MM.1S (cell line): ENCODE results near the gene PUS3.

Experiments
- DNase-seq: peaks from one replicate; pipeline ENCODE4 v3.0.0-alpha.2; 2015
- H2AFZ ChIP-seq: fragments of 300-600 bp; sonication (generic); 2 replicates; pipeline ENCODE4 v1.6.0; 2016; ENCODE audit warnings: antibody characterized with exemption, low read length
- H3F3A ChIP-seq: fragments of 300-600 bp; sonication (generic); 2 replicates; pipeline ENCODE4 v1.6.1; 2016; ENCODE audit warnings: mild to moderate bottlenecking, antibody characterized with exemption, low read length, moderate library complexity, mixed read lengths; ENCODE audit not compliant: insufficient read depth
- H3K27ac ChIP-seq: fragments of 300-600 bp; sonication (generic); 2 replicates; pipeline ENCODE4 v1.5.1; 2016; ENCODE audit warnings: mild to moderate bottlenecking, low read length
- H3K27me3 ChIP-seq: fragments of 300-600 bp; sonication (generic); replicated peaks from 2 replicates; pipeline ENCODE4 v1.6.0; 2016; ENCODE audit warnings: low read length; ENCODE audit not compliant: insufficient read depth
- H3K36me3 ChIP-seq: fragments of 300-600 bp; sonication (generic); replicated peaks from 2 replicates; pipeline ENCODE4 v1.6.1; 2016; ENCODE audit warnings: mild to moderate bottlenecking, low read length, mixed read lengths; ENCODE audit not compliant: insufficient read depth
- H3K4me1 ChIP-seq: fragments of 300-600 bp; sonication (generic); 2 replicates; pipeline ENCODE4 v1.6.1; 2016; ENCODE audit warnings: low read length, mixed read lengths
- H3K4me2 ChIP-seq: fragments of 300-600 bp; sonication (generic); 2 replicates; pipeline ENCODE4 v1.6.0; 2016; ENCODE audit warnings: low read depth, low read length
- H3K4me3 ChIP-seq: fragments of 300-600 bp; sonication (generic); 2 replicates; pipeline ENCODE4 v1.5.1; 2016; ENCODE audit warnings: low read length, mixed read lengths
- H3K79me2 ChIP-seq: fragments of 300-600 bp; sonication (generic); 2 replicates; pipeline ENCODE4 v1.6.1; 2016; ENCODE audit warnings: mixed run types, low read length, mixed read lengths
- H3K9ac ChIP-seq: fragments of 300-600 bp; sonication (generic); 2 replicates; pipeline ENCODE4 v1.6.1; 2016; ENCODE audit warnings: low read length, mixed read lengths
- H3K9me2 ChIP-seq: fragments of 300-600 bp; sonication (generic); replicated peaks from 2 replicates; pipeline ENCODE4 v1.6.1; 2016; ENCODE audit warnings: mild to moderate bottlenecking, low read length, mixed read lengths; ENCODE audit not compliant: insufficient read depth
- H3K9me3 ChIP-seq: fragments of 300-600 bp; sonication (generic); replicated peaks from 2 replicates; pipeline ENCODE4 v1.6.1; 2016; ENCODE audit warnings: mild to moderate bottlenecking, low read length, mixed read lengths; ENCODE audit not compliant: insufficient read depth
- H4K20me1 ChIP-seq: fragments of 300-600 bp; sonication (generic); 2 replicates; pipeline ENCODE4 v1.6.1; 2016; ENCODE audit warnings: mild to moderate bottlenecking, low read length, moderate library complexity, mixed read lengths; ENCODE audit not compliant: insufficient read depth
- CTCF ChIP-seq: fragments of 300-600 bp; sonication (generic); IDR thresholded peaks from 2 replicates; pipeline ENCODE4 v1.5.1; 2016; ENCODE audit warnings: antibody characterized with exemption, low read length, mixed read lengths
- EZH2 ChIP-seq: fragments of 300-600 bp; sonication (generic); optimal IDR thresholded peaks from 2 replicates; pipeline ENCODE3; 2017; ENCODE audit warnings: low read depth, mild to moderate bottlenecking, antibody characterized with exemption, low read length, mixed read lengths
- EZH2phosphoT487 ChIP-seq: fragments of 300-600 bp; sonication (generic); IDR thresholded peaks from 2 replicates; pipeline ENCODE4 v1.6.1; 2018; ENCODE audit warnings: antibody characterized with exemption, low read length

The PUS3 gene

DNA sequence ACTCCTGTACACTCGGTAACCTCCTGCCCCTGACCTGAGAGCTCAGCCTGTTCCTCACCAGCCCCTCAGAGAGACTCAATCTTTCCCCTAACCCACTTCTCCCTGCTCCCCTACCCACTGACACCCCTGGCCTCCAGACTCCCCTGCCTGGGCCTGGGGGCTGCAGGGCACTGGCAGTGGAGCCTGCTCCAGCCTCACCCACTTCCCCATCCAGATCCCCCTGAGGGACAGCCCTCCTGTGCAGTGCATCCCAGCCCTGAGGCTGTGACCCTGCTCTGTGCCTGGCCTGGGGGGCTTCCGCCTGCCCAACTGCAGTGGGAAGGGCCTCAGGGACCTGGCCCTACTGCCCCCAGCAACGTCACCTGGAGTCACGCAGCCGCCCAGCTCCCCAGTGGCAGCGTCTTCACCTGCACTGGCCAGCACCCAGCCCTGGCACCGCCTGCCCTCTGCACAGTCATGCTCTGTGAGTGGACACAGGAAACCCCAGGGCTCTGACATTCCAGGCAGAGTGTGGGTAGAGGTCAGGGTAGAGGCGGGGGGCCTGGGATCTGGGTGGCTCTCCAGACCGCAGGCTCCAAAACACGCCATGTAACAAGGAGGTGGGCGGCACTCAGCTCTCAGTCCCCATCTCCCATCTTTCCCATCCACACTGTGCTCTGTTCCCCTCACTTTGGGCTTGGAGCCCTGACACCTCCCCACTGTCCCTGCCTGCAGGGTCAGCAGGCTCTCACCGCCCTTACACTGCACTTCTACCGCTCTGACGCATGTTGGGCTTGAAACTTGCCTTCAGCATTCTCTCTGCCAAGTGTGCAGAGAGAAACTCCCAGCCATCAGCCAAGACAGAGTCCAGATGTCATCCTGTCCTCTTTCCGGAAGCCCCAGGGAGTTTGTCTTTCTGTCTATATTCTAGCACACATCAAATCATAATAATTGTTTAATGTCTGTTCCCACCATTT lies 48.0 kb upstream of the PUS3 start:
- Histone ChIP-seq H3K27me3 (no peaks in the 10 kb centered on the region), H3K9me3 (no peaks in the 10 kb centered on the region), H2AFZ (no peak overlapping the region), H4K20me1 (no peaks in the 10 kb centered on the region), H3K4me1 (no peaks in the 10 kb centered on the region), H3K4me2 (no peak overlapping the region), H3F3A (no peaks in the 10 kb centered on the region), H3K9ac (no peak overlapping the region), H3K4me3 (no peak overlapping the region), H3K27ac (no peak overlapping the region), H3K79me2 (no peaks in the 10 kb centered on the region), H3K36me3 (no peaks in the 10 kb centered on the region), H3K9me2 (no peaks in the 10 kb centered on the region)
- no peak for DNase-seq
- TF ChIP-seq CTCF, result no peak
- TF ChIP-seq EZH2phosphoT487, result no peak
- no peak for TF ChIP-seq EZH2

GRCh38 chr11:125950178-125950490 lies 47.1 kb upstream of the PUS3 start:
- Histone ChIP-seq H3K9me3 (no peaks in the 10 kb centered on the region), H3K9me2 (no peaks in the 10 kb centered on the region), H3K4me2 (no peak overlapping the region), H3F3A (no peaks in the 10 kb centered on the region), H3K9ac (no peak overlapping the region), H4K20me1 (no peaks in the 10 kb centered on the region), H3K27ac (no peak overlapping the region), H3K79me2 (no peaks in the 10 kb centered on the region), H3K4me3 (no peak overlapping the region), H3K36me3 (no peaks in the 10 kb centered on the region), H2AFZ (no peak overlapping the region), H3K27me3 (no peaks in the 10 kb centered on the region), H3K4me1 (no peaks in the 10 kb centered on the region)
- no peak for DNase-seq
- TF ChIP-seq CTCF (no peak), EZH2 (no peak), EZH2phosphoT487 (no peak)

DNA sequence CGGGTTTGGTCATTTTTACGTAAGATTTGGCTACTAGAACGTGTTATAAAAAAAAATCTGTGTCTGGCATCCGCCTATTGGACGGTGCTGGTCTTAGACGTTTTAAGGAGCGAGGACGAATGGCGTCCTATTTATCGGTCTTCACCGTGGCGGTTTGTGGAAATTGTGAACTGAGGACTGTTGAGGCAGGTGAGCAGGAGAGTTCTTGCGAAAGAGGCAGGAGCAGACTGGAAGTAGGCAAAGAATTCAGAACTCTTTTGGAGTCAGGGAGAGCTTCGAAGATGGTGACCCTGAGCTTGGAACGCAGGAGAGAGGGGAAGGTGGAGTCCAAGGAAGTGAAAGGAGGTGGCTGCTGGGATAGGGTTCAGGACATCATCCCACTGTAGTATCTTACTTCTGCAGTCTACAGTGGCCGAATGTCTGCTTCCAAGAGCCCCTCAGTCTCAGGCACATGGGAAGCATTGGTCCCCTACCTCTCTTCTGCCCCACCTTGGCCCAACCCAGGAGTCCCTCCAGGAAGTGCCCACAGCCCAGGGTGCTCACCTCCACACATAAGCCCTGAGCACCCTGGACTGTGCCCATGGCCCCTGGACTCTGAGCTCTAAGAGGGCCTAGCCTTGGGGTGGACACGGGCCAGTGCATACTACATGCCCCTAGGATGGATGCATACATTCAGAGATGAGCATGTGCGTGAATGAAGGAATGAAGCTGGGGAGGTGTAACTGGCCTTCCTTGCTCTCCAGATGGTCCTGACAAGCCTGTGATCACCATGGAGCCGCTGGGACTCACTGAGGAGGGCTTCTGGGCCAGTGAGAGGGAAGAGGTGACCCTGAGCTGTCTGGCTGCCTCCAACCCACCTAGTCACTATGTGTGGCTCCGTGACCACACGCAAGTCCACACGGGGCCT lies 46.5 kb upstream of the PUS3 start:
- Histone ChIP-seq H3K9me3 (no peaks in the 10 kb centered on the region), H3F3A (no peaks in the 10 kb centered on the region), H3K27ac (no peak overlapping the region), H4K20me1 (no peaks in the 10 kb centered on the region), H3K4me1 (no peaks in the 10 kb centered on the region), H3K27me3 (no peaks in the 10 kb centered on the region), H3K9ac (no peak overlapping the region), H3K79me2 (no peaks in the 10 kb centered on the region), H3K36me3 (no peaks in the 10 kb centered on the region), H3K9me2 (no peaks in the 10 kb centered on the region), H3K4me2 (no peak overlapping the region), H2AFZ (no peak overlapping the region), H3K4me3 (no peak overlapping the region)
- DNase-seq, result no peak
- no peak for TF ChIP-seq CTCF
- no peak for TF ChIP-seq EZH2phosphoT487
- TF ChIP-seq EZH2, result no peak
